CD4-positive, alpha-beta T cell treated with Interleukin-21 for 1 hour (primary cell): ENCODE results near the gene NDUFS7.

ENCODE experiments used
- DNase-seq: peaks from one replicate; pipeline ENCODE4 v3.0.0-alpha.2; 2020

Gene NDUFS7

DNA sequence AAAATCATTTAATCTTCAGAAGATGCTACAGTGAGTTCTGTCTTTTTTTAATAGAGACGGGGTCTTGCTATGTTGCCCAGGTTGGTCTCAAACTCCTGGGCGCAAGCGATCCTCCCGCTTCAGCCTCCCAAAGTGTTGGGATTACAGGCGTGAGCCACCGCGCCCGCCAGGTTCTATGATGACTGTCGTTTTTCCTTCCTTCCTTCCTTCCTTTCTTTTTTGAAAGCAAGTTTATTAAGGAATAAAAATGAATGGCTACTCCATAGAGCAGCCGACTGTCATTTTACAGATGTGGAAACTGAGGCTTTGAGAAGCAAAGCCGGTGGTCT is 18.1 kb downstream of the NDUFS7 start:
- DNase-seq: no peak

DNA sequence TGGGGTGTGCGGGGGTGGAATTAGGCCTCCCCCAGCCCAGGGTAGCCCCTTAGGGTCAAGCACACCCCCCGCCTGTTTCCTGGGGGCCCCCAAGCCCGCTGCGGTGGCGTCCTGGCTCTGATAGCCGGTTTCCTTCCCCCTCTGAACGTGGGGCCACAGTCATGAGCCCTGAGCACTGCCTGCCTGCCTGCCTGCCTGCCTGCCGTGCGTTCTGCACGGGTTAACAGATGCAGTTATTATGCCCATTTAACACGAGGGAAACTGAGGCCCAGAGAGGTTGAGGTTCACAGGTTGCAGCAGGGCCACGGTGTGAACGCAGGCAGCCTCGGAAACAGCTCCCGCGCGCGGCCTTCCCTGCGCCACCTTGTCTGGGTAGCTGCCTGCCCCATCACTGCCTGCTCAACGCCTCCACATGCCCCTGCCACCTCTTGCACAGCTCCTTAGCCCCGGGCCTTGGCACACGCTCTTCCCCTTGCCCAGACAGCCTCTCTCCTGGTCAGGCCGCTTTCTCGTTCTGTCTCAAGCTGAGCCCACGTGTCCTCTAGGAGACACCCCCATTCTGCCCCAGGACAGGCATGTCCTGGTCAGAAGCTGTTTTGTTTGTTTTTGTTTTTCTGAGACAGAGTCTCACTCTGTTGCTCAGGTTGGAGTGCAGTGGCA is 18.8 kb downstream of the NDUFS7 start:
- DNase-seq: no peak

DNA sequence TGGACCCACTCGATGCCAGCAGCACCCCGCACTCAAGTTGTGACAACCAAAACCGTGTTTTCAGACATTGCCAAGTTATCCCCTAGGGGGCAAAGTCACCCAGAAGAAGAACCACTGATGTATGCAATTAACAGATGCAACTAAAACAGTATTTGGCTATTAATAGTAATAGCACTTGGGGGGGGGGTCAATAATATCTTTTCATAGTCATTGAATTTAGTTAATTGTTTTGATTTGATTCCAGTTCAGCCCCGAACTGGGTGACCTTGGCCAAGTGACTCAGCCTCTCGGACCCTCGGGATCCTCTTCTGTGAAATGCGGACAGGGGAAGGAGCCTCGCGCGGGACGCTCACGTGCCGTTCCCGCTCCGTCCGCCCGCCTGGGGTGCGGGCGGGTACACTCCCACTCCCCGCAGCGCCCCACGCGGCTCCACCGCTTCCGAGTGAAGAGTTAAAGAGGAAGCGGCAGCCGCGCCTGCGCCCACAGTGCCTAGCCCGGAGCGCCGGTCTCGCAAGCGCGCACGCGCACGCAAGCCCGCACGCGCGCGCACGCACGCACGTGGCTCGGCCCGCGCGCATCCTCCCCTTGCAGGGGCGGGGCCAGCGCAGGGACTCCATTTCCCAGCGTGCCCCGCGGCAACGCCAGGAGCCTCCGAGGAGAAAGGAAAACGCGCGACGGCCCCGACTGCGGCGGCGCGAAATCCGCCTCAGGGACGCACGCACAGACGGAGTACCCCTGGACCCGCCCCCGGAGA is 23.2 kb downstream of the NDUFS7 start:
- DNase-seq: peak; percentile 99

DNA sequence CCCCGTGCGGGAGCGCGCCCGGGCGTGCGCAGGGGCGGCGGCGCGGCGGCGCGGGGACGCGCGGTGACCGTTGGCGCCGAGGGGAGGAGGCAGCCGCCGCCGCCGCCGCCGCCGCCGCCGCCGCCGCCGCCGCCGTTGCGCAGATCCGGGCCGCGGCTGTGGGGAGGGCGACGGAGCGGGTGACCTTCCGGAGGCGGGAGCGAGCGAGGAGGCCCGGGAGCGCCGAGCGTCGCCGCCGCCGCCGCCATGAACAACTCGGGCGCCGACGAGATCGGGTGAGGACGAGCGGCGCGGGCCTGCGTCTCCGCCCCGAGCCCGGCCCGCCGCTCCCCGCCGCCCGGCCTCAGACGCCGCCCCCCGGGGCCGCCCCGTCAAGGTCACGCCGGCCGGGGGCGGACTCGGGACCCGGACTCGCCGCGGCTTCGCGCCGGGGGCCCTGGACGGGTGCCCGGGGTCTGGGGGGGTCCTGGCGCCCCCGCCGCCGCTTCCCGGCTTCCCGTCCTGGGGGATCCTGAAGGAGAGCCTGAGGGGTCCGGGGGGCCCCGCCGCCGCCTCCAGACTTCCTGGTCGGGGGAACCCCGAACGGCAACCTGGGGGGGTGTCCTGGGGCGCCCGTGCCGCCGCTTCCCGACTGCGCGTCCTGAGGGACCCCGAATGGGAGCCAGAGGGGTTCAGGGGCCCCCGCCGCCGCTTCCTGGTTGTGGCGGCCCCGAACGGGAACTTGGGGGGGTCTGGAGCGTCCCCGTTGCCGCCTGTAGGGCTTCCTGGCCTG is 24.0 kb downstream of the NDUFS7 start, which contains the start of gene DAZAP1:
Gene DAZAP1, plus strand, starts transcription at position 59 of the 772 bp plus-strand sequence. Its CDS starts 188 bp downstream, at position 247.
- peak; percentile 37 for DNase-seq

DNA sequence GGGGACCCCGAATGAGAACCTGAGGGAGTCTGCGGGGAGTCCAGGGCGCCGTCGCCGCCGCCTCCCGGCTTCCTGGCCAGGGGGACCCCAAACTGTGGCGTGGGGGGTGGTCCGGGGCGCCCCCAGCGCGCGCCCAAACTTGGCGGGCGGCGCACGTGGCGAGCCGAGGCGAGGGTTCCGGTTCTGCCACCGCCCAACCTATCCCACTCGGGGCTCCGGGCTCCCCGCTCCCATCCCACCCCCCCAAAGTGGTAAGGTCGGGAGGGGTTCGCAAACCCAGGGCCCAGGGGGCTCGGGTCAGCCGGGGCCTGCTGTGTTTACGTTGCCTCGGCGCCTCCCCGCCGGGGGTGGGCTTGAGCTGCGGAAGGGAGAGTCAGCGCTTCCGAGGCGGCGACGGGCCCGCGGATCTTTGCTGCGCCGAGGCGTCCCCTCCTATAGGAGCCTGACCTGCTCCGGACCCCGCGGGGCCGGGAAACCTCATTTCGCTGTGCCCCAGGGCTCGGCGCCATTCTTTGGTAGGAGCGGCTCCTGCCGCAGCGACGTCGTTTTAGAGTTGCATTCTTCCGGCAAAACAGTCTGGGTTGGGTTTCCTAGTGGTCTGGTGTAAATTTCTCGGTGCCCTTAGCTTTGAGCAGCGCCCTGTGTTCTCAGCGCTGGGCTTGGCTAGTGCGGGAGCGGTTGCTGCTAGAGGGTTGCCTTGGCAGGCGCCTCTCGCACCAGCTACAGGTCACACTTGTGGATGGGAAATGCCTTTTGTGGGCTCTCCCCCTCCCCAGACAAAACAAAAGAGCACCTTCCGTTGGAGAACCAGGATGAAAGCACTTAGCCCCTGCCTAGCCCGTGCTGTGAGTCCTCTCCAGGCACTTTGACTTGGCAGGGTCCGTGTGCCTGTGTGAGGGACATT is 24.8 kb downstream of the NDUFS7 start:
- peak; percentile 72 for DNase-seq

DNA sequence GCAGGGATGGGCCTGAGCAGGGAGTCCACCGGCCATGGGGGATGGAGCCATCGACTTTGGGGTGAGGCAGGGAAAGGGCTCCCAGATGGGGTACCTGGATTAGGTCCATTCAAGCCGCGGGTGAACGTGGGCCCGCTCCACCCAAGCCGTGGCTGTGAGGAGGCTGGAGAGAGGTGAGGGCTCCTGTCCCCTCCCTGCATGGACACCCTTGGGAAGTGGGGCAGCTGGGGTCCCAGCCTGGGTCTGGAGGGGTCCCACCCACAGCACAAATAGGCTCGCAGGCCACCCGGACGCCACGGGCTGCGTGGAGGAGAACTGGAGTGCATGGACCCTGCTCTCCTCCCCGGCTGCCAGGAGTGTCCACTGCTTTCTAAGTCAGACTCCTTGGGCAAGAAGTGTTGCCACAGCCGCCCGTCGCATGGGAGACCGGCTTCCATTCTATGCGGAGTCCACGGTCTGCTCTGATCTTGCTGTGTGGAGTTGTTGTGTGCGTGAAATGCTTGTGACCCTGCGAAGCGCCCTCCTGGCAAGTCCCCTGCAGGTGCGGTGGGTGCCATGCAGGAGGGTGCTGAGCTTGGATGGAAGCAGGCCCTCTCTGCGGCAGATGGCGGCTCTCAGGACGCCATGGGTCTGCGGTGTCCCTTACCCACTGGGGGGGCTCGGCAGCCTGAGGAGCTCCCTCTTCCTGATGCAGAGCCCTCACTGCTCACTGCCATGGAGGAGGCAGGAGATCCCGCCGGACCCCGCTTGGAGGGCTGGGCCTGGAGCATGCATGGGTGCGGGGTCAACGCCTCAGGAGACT is 25.7 kb downstream of the NDUFS7 start:
- DNase-seq: no peak

DNA sequence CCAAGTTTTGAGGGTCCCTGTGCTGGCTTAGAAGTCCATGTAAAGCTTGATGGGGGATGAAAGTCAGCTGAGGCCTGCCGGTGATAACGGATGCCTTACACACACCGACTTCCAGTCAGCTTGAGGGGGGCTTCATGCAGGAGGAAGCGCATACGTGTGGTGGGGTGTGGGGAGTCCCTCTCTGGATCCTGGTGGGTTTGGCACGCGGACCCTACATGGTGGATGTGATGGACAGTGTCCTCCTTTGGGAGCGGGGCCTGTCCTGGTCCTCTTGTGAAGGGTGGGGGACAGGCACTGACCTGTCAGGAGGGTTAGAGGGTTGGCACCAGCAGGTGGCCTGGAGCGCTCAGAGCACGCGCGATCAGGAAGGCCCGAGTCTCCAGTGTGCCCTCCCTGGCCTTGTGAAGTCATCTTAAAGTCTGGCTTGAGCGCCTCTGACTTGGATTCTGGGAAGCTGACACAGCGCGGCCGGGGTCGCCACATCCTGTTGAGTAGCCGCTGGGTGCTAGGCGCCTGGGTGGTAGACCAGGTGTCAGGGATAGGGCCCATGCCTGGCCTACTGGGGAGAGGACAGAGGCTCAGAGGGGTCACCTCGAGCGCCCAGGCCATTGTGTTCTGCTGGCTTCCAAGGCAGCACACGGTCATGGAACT is 26.6 kb downstream of the NDUFS7 start:
- DNase-seq: peak; percentile 29

DNA sequence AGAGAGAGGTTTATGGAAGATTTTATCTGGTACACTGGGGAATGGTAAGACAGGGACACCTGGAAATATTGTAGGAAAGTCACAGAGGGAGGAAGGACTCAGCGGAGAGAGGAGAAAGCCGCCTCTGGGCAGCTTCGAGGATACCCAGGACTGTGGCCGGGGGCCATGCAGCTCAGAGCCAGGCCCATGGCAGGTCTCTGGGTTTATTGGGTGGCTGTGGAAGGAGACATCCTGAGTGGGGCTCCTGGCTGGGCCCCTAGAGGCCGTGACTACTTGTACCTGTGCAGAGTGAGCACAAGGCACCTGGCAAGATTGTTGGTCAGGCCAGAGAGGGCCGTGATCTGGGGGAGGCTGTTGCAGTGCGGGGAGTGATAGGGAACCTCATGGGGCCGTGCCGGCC is 27.1 kb downstream of the NDUFS7 start:
- DNase-seq: no peak

DNA sequence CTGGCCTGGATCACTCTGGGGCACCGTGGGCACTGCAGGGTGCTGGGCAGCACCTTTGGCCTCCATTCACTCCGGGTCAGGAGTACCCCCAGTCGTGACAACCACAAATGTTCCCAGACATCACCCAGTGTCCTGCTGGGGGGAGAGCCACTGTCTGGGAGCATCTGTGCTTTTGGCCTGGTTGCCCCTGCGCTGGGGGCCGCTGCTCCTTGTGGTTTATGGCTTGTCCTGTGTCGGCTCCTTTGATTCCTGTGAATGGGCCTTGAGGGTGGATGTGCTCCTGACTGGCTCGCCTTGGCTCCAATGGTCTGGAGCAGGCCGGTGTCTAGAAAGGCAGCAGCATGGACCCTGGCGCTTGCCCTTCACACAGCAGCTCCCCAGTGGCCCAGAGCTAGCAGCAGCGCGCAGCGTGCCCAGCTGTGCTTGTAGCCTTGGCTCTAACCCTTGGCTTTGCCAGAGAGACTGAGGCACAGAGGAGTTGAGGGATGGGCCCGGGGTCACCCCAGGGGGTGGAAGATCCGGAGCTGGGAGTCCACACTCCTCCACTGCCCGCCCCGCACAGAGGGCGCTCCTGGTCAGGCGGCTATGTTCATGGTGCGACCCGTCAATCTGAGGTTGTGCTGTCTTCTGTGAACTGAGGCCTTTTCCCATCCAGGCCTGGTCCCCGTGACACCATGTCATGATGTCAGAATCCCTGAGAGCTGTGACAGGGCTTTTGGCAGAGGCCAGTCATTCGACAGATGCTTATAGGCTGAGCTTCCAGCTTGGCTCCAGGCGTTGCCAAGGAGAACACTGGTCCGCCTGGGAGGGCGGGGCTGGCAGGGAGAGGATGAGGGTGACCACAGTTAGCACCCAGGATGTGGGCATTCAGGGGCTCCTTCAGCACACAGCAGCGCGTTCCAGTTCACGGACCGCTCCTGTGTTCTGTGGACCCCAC is 27.8 kb downstream of the NDUFS7 start:
- DNase-seq: peak; percentile 62

DNA sequence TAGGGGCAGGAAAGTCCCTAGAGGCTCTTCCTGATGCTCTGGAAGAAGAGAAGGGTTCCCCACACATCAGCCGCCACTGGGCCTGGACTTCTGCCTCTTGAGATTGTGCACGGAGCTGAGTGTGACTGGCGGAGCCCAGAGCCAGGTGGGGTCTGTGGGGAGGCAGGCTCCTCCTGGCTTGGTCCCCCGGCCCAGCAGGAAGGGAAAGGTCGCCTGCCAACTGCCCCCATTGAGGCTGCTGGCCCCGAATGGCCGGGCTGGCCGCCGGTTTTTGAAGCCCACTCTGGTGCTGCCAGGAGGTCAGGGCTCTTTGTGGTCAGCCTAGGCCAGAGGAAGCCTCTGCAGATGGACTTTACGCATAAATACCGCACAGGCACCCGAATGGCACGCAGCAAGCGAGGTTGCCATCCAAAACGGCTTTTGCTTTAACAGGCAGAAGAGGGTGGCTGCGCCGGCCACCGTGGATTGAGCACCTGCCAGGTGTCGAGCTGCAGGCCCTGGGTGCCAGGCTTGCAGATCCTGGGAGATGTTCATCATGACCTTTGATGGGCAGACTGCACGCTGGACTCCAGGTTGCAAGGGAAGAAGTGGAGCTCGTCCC is 28.7 kb downstream of the NDUFS7 start:
- DNase-seq: no peak

DNA sequence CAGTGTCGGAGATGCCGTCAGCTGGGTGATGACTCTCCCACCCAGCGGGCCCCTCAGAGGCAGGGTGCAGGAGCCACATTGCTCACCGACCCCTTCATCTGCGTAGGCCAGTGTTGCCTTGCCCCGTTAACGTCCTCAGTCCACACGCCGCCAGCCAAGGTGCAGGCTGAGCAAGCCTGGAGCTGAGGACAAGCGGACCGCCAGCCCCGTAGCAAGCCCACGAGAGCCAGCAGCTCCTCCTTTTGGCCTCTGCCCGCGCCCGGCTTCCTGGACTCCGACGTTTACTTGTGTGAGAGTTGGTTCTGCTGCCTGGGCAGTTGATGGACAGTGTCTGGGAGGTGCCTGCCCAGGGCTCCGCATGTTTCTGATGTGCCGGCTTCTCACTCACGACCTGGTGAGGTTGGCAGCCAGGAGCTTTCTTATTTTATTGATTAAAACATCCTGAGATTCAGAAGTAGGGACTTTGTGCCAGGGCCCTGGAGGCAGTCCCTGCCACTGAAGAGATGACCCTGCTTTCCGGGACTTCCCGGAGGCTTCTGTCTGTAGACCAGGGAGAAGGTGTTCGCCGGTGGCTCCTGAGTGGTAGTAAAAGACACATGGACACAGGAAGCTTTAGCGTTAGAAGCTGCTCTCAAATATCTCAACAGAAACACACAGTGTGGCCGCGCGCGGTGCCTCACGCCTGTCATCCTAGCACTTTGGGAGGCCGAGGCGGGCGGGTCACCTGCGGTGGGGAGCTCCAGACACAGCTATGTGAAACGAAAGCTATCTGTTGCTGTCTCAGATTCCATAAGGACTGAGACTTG is 29.5 kb downstream of the NDUFS7 start:
- DNase-seq: no peak

DNA sequence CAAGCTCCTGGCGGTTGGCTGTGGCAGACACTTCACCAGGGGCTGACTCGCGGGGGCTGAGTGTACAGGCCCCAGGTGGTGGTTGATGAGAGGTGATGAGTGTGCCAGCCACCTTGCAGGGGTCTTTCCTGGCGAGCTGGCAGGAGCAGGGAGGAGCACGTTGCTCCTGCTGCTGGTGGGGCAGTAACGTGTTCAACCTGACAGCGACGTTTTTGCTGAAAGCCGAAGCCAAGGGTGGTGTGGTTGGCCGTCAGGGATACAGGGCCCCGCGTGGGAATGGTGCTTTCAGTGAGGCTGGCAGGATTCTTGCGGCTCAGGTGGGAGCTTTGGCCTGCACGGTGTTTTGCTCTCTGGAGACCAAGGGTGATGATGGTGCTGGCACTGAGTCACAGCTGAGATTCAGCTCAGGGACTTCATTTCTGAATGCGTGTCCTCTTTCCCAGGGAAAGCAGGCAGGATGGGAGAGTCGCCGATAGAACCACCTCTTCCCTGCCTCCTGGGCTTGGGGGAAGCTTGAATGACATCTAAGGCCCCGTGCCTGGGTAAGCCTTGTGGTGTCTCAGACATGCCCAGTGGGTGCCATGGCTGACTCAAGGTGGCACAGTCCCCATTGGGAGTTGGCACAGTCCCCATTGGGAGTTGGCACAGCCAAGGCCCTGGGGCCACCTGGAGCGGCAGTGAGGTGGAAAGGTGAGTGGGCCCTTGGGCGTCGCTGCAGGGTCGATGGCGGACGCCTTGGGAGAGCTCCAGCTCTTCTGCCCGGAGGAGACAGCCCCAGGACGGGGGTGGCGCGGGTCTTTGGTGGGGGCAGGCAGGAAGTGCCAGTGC is 32.5 kb downstream of the NDUFS7 start:
- no peak for DNase-seq

DNA sequence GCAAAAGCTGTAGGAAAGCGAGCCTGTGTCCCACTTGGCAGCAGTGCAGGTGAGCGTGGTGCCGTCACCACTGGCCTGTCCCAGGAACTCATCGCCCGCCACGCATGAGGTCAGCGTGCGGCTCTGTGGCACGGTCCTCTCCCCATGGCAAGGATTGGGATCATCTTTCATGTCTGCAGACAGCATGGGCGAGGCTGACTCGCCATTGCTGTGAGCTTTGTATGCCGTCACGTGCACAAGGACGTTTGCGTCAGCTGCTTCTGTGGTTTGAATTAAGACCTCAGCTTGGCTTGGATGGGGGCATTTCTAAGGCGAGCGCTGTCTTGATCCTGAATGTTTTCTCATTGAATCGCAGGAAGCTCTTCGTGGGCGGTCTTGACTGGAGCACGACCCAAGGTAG is 33.4 kb downstream of the NDUFS7 start:
- no peak for DNase-seq

DNA sequence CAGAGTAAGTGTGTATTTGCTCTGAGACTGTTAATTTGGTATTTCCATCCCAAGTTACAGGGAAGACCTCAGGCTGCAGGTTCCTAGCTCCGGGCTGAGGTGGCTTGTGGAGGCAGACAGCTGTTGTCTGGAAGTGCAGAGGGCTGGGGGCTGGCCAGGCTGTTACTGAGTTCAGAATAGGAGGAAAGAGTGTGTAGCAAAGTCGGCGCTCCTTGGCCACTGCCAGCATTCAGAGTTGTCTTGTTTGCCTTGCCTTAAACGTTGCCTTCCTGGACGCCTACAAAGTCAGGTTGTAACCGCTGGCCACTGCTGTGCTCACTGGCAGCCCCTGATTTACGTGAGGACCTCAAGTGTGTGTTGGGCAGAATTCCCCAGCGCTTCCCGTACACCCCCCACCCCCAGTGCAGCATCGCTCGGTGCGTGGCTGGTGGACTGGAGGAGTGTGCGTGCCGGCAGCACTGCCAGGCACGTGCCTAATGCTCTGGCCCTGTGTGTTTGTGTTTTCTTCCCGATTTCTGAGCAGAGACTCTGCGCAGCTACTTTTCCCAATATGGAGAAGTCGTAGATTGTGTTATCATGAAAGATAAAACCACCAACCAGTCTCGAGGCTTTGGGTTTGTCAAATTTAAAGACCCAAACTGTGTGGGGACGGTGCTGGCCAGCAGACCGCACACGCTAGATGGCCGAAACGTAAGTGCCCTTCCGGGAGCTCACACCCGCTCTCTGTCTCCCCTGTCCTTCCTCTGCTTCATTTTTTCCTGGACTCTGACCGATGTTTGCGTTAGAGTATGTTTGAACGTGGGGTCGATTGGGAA is 34.2 kb downstream of the NDUFS7 start:
- no peak for DNase-seq

DNA sequence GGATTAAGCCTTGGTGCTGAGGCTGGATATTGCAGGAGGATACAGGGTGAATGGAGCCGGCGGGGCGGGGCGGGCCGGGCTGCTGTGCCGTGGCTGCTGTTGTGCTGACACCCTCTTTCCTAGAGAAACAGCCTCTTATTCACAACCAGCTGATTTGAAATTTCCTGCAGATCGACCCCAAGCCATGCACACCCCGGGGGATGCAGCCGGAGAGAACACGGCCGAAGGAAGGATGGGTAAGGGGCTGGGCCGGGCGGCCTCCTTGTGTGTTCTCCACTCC is 34.7 kb downstream of the NDUFS7 start:
- no peak for DNase-seq

DNA sequence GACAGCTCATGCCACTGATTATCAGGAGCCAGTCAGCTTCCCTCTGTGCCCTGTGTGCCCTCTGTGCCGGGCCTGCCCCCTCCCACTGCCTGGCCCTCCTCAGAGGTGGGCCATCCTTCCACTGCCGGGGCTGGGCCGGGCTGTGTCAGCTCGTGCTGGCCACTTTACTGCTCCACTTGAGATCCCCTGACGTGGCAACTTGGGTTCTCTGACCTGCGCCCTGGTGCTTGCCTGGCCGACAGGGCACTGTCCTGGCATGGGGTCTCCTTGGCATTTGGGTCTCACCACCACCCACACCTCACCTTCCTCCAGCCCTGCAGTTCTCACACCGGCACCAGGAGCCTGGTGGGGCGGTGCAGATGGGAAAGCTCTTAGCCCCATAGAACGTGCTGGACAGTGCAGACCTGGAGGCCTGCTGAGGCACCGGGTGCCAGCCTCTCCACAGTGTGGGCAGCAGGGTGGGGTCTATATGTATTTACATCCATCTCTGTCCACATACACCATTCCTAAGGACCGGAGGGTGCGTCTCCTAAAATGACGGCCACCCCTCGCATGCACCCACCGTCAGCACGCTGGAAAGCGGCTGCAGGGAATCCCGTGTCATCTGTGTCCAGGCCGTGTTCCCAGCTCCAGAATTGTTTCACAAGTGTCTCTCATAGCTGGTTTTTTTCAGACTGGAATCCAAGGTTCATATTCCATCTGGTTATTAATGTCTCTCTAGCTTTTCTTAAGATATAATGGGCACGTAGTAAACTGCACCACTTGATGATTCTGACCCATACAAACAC is 35.4 kb downstream of the NDUFS7 start:
- DNase-seq: no peak
